Left lung (tissue), 10 donors: Measurements from ENCODE around the gene ACVR2A. TPM values are rescaled to one million over a fixed set of nuclear protein-coding genes. Genes with fewer than 3 reads are reported as not detected.

Experiments used
- ATAC-seq: fragments of 200-7000 bp; cut with Tn5 transposase; one replicate; pipeline ENCODE4 v1.9.1; 2020; ENCODE audit warnings: moderate library complexity
- DNase-seq, 4 donors: peaks; one replicate each; pipeline ENCODE4 v3.0.0-alpha.2; 2013 to 2020
- H3K27ac ChIP-seq, 2 donors: fragments of 200-600 bp; sonication (generic) in 1 of 2; one replicate each; pipeline versions ENCODE4 v1.5.0 to v1.8.0; 2020 to 2021
- H3K27me3 ChIP-seq, 2 donors: fragments of 200-600 bp; sonication (generic) in 1 of 2; one replicate each; pipeline versions ENCODE4 v1.5.0 to v1.8.0; 2020 to 2021
- H3K36me3 ChIP-seq, 2 donors: fragments of 200-600 bp; sonication (generic) in 1 of 2; one replicate each; pipeline versions ENCODE4 v1.5.0 to v1.8.0; 2020 to 2021
- H3K4me1 ChIP-seq, 2 donors: fragments of 200-600 bp; one replicate each; pipeline ENCODE4 v1.8.0; 2021
- H3K4me3 ChIP-seq, 2 donors: fragments of 200-600 bp; sonication (generic) in 1 of 2; one replicate each; pipeline versions ENCODE4 v1.5.0 to v1.8.0; 2020 to 2021; ENCODE audit warnings: mild to moderate bottlenecking in 1 of 2
- H3K9me3 ChIP-seq, 2 donors: fragments of 200-600 bp; sonication (generic) in 1 of 2; one replicate each; pipeline versions ENCODE4 v1.5.0 to v1.8.0; 2020 to 2021
- intact Hi-C, 2 donors: fragments of 100-400 bp; cut with DNase I; formaldehyde crosslinking; loops; one replicate each; pipeline versions ENCODE4 v1.11.2 to v1.14.2; 2022
- polyA plus RNA-seq, 6 donors: library from polyadenylated mRNA; unstranded; fragments of 120-200 nt; gene quantifications; one replicate each; pipeline ENCODE4 v1.2.1, GENCODE V29; 2013; ENCODE audit not compliant: insufficient read length in 6 of 6
- total RNA-seq, 2 donors: library from RNA; stranded (reverse); fragmentation: NEBNext Ultra II Directional; extraction: Animal tissue kit (Norgen Biotek cat#: 25700); gene quantifications; one replicate each; pipeline ENCODE4 v1.2.1, GENCODE V29; 2021
- TF ChIP-seq, protein P1 (sequence below), 2 donors: fragments of 200-600 bp; sonication (generic) in 1 of 2; IDR thresholded peaks; one replicate each; pipeline versions ENCODE4 v1.5.0 to v1.8.0; 2021; ENCODE audit warnings: antibody characterized with exemption in 2 of 2
- donor health status: DM: no; HTN: yes; CAD: no.
- donor health status: DM: no; HTN: no; CAD: no.

Gene ACVR2A
- total and polyA plus RNA-seq, 8 donors: 17.8 to 35.9 (median 28.1) TPM

GRCh38 chr2:147873859-147874483, 29.1 kb downstream of the ACVR2A start:
- TF ChIP-seq, protein P1, sequence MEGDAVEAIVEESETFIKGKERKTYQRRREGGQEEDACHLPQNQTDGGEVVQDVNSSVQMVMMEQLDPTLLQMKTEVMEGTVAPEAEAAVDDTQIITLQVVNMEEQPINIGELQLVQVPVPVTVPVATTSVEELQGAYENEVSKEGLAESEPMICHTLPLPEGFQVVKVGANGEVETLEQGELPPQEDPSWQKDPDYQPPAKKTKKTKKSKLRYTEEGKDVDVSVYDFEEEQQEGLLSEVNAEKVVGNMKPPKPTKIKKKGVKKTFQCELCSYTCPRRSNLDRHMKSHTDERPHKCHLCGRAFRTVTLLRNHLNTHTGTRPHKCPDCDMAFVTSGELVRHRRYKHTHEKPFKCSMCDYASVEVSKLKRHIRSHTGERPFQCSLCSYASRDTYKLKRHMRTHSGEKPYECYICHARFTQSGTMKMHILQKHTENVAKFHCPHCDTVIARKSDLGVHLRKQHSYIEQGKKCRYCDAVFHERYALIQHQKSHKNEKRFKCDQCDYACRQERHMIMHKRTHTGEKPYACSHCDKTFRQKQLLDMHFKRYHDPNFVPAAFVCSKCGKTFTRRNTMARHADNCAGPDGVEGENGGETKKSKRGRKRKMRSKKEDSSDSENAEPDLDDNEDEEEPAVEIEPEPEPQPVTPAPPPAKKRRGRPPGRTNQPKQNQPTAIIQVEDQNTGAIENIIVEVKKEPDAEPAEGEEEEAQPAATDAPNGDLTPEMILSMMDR (IDR thresholded peaks at IDR 0.05): no peak
- Histone ChIP-seq H3K36me3 (no peaks in the 10 kb centered on the region), H3K4me1 (no peaks in the 10 kb centered on the region), H3K9me3 (no peaks in the 10 kb centered on the region), H3K27me3 (no peaks in the 10 kb centered on the region), H3K4me3 (no peak overlapping the region), H3K27ac (no peak overlapping the region)
- ATAC-seq: no peak
- intact Hi-C loops: no loop called here
- no peak for DNase-seq

DNA sequence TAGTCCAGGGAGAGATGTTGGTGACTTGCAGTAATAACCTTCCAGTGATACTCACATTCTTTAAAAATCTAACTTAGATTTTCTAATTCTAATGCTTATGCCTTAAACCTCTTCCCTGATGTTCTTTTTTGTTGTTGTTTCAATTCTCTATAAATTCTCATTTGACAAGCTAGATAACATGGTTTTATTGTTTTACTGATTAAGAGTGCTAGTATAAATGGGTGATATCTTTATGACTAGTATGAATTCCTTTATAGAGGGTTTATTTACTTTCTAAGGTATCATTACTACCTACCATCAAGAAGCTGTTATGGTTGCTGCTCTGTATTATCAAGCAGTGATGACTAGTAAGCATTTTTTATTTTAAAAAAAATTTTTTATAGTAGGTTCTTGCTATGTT, 35.0 kb downstream of the ACVR2A start:
- Histone ChIP-seq H3K4me1 (peaks cover 0 to 4% of the 10 kb centered on the region in 2 donors), H3K27me3 (no peaks in the 10 kb centered on the region), H3K4me3 (no peak overlapping the region), H3K27ac (no peak overlapping the region), H3K9me3 (no peaks in the 10 kb centered on the region), H3K36me3 (no peaks in the 10 kb centered on the region)
- TF ChIP-seq, protein P1 (IDR thresholded peaks at IDR 0.05): no peak
- DNase-seq (no peak), ATAC-seq (no peak)
- intact Hi-C loops: no loop called here

DNA sequence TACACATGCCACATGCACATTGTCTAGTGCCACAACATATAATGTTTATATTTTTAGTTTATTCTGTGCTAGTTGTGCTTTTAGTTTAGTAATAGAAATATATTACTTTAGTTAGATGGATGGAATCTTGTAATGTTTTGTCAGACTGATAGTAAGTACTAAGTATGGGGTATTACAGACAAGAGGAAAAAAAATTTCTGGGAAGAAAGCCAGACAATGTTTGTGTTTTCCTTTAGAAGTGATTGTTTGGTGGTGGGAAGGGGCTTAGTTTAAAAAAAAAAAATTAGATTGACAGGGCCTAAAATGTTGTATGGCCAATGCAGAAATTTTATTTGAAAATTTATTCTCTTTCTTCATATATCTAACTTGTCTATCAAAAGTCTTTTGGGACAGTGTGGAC, 37.8 kb downstream of the ACVR2A start:
- TF ChIP-seq, protein P1 (IDR thresholded peaks at IDR 0.05): no peak
- Histone ChIP-seq H3K27me3 (no peaks in the 10 kb centered on the region), H3K36me3 (no peaks in the 10 kb centered on the region), H3K27ac (no peak overlapping the region), H3K4me3 (no peak overlapping the region), H3K9me3 (no peaks in the 10 kb centered on the region), H3K4me1 (peaks cover 0 to 4% of the 10 kb centered on the region in 2 donors)
- ATAC-seq (no peak), DNase-seq (no peak)
- intact Hi-C loops: no loop called here

DNA sequence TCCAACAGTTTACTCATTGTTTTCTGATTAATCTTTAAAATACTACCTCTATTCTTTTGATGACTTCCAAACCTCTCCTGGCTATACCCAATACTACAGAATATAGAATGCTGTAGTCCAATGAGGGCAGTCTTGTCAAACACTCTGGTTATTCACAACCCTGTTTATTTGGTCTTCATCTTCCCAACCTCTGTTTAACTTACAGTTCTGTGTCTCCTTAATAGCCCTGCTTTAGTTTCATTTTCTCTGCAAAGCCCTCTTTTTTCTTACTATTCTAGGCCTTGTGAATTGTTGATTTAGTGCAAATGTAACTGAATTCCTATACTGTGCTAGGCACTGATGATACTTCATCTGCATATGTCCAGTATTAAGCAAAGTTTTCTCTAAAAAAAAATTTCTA, 40.0 kb downstream of the ACVR2A start:
- TF ChIP-seq, protein P1 (IDR thresholded peaks at IDR 0.05): no peak
- H3K36me3 ChIP-seq: no peaks in the 10 kb centered on the region
- H3K27ac ChIP-seq: no peak overlapping the region
- no peaks in the 10 kb centered on the region for H3K9me3 ChIP-seq
- no peak for DNase-seq
- no peak for ATAC-seq
- H3K4me3 ChIP-seq: no peak overlapping the region
- no peaks in the 10 kb centered on the region for H3K27me3 ChIP-seq
- peaks cover 0 to 4% of the 10 kb centered on the region in 2 donors for H3K4me1 ChIP-seq
- intact Hi-C loops: no loop called here

DNA sequence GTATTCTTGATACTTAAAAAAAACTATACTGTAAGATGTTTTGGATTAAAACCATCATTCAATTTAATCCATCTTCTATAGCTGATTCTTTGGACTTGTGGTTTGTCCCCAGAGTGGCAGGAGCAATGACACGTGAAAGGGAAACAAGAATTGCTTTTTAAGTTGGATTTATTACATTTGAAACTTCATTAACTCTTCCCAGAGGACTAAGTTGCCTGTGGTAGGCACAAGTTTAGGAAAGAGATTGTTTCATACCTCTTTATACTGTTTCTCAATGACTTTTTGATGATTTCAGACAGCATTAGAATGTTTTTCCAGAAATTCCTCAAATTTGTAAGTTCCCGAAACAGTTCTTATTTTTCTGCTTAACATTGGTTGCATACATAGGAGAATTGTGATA, 41.3 kb downstream of the ACVR2A start:
- TF ChIP-seq, protein P1 (IDR thresholded peaks at IDR 0.05): no peak
- intact Hi-C loops: no loop called here

More for the DNA sequence above, 41.3 kb downstream of the ACVR2A start:
- no peaks in the 10 kb centered on the region for H3K9me3 ChIP-seq
- no peak overlapping the region for H3K4me3 ChIP-seq
- no peak overlapping the region for H3K27ac ChIP-seq
- H3K4me1 ChIP-seq: peaks cover 0 to under 1% of the 10 kb centered on the region in 2 donors
- DNase-seq (no peak), ATAC-seq (no peak)
- H3K36me3 ChIP-seq: no peaks in the 10 kb centered on the region
- H3K27me3 ChIP-seq: no peaks in the 10 kb centered on the region
